PC-9 (cell line): ENCODE results near the gene OSM. TPM values are rescaled to one million over a fixed set of nuclear protein-coding genes. Genes with fewer than 3 reads are reported as not detected.

ENCODE experiments used
- BruUV-seq: library from RNA; stranded (reverse); fragments of 400-500 nt; replicated peaks from 2 replicates; lab custom pipeline; 2021; lab: Mats Ljungman, UMichigan
- CTCF ChIA-PET: fragments of 300-600 bp; sonication (Branson Sonifier 250); formaldehyde crosslinking; loops from one replicate; lab custom pipeline; 2022; ENCODE audit warnings: antibody characterized with exemption; lab: Charles Lee
- POLR2A ChIA-PET: fragments of 300-600 bp; sonication (Branson Sonifier 250); formaldehyde crosslinking; loops from one replicate; lab custom pipeline; 2022; ENCODE audit warnings: antibody characterized with exemption; ENCODE audit not compliant: unreplicated experiment; lab: Charles Lee
- DNase-seq, 2 experiments: peaks; one replicate each; pipeline versions ENCODE4 v3.0.0 to v3.0.0-alpha.2; 2015 to 2022; ENCODE audit warnings: mixed read lengths in 1 of 2
- H2AFZ ChIP-seq: fragments of 200-600 bp; sonication (generic); 2 replicates; pipeline ENCODE4 v1.8.1; 2017; ENCODE audit warnings: antibody characterized with exemption
- H3F3A ChIP-seq: fragments of 200-600 bp; sonication (generic); 2 replicates; pipeline ENCODE4 v1.8.1; 2017; ENCODE audit warnings: antibody characterized with exemption, mild to moderate bottlenecking, low read depth; ENCODE audit not compliant: insufficient read depth
- H3K27ac ChIP-seq: fragments of 200-600 bp; sonication (generic); 2 replicates; pipeline ENCODE4 v1.6.1; 2016; ENCODE audit warnings: mixed run types
- H3K27me3 ChIP-seq: fragments of 200-600 bp; sonication (generic); 2 replicates; pipeline ENCODE4 v1.6.1; 2016; ENCODE audit warnings: low read depth, mixed run types; ENCODE audit not compliant: insufficient read depth
- H3K36me3 ChIP-seq: fragments of 200-600 bp; sonication (generic); 2 replicates; pipeline ENCODE4 v1.6.1; 2016; ENCODE audit warnings: low read depth, mixed run types
- H3K4me1 ChIP-seq: fragments of 200-600 bp; sonication (generic); replicated peaks from 2 replicates; pipeline ENCODE4 v1.6.1; 2016; ENCODE audit warnings: mixed run types; ENCODE audit not compliant: insufficient read depth
- H3K4me2 ChIP-seq: fragments of 200-600 bp; sonication (generic); 2 replicates; pipeline ENCODE4 v1.6.1; 2017; ENCODE audit warnings: mixed run types
- H3K4me3 ChIP-seq: fragments of 200-600 bp; sonication (generic); 2 replicates; pipeline ENCODE4 v1.6.1; 2016; ENCODE audit warnings: mixed run types
- H3K79me2 ChIP-seq: fragments of 200-600 bp; sonication (generic); 2 replicates; pipeline ENCODE4 v1.6.1; 2017; ENCODE audit warnings: low read depth, mixed run types
- H3K9me2 ChIP-seq: fragments of 200-600 bp; sonication (generic); 2 replicates; pipeline ENCODE4 v1.8.1; 2017; ENCODE audit warnings: mild to moderate bottlenecking; ENCODE audit not compliant: insufficient read depth
- H3K9me3 ChIP-seq: fragments of 200-600 bp; sonication (generic); 2 replicates; pipeline ENCODE4 v1.8.1; 2016; ENCODE audit warnings: low read depth; ENCODE audit not compliant: insufficient read depth
- H4K20me1 ChIP-seq: fragments of 200-600 bp; sonication (generic); 2 replicates; pipeline ENCODE4 v1.8.1; 2017; ENCODE audit not compliant: insufficient read depth
- EZH2 ChIP-seq: fragments of 200-600 bp; sonication (generic); IDR thresholded peaks from 2 replicates; pipeline ENCODE4 v1.8.0; 2017; ENCODE audit warnings: antibody characterized with exemption, low read depth
- intact Hi-C: fragments of 100-400 bp; cut with micrococcal nuclease; formaldehyde crosslinking; loops from one replicate; pipeline ENCODE4 v1.10.0; 2022; ENCODE audit not compliant: unreplicated experiment
- total RNA-seq: library from RNA; stranded (reverse); gene quantifications from 2 replicates; pipeline ENCODE4 v1.2.3, GENCODE V29; 2021
- TF ChIP-seq, protein P1 (sequence below): fragments of 200-600 bp; sonication (generic); conservative IDR thresholded peaks from 2 replicates; pipeline ENCODE4 v1.6.1; 2017; ENCODE audit warnings: mixed run types, antibody characterized with exemption, mild to moderate bottlenecking, moderate library complexity

Gene OSM
- total RNA-seq, 1 experiment from 2014 or later, result not detected

DNA sequence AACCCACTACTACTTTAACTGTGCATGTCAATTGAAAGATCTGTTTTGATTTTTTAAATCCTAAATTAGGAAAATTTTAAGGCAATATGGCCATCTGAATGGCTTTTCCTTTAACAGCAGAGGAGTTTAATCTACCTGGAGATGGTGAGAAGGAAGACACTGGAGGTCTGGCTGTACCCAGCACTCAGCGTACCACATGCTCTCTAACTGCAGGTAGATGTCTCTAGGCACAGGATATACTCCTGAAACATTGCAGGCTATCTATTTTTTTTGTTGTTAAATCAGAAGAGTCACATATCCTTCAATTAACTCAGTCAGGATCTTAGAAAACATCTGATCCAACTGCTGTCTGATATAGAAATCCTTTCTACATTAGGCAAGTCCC, 40.0 kb upstream of the OSM start:
- Histone ChIP-seq H3K9me2 (no peaks in the 10 kb centered on the region), H3K79me2 (peaks cover 74% of the 10 kb centered on the region), H3K4me1 (peaks cover 97% of the 10 kb centered on the region), H3K27ac (peak overlapping the region; percentile 95), H3K9me3 (no peaks in the 10 kb centered on the region), H3K4me2 (peak overlapping the region; percentile 75), H3K27me3 (no peaks in the 10 kb centered on the region), H3K4me3 (no peak overlapping the region), H3F3A (peaks cover 81% of the 10 kb centered on the region), H4K20me1 (peaks cover 9% of the 10 kb centered on the region; the same call in 1 of the 2 replicates), H2AFZ (no peak overlapping the region), H3K36me3 (peaks cover 9% of the 10 kb centered on the region; the same call in 1 of the 2 replicates)
- TF ChIP-seq, protein P1, sequence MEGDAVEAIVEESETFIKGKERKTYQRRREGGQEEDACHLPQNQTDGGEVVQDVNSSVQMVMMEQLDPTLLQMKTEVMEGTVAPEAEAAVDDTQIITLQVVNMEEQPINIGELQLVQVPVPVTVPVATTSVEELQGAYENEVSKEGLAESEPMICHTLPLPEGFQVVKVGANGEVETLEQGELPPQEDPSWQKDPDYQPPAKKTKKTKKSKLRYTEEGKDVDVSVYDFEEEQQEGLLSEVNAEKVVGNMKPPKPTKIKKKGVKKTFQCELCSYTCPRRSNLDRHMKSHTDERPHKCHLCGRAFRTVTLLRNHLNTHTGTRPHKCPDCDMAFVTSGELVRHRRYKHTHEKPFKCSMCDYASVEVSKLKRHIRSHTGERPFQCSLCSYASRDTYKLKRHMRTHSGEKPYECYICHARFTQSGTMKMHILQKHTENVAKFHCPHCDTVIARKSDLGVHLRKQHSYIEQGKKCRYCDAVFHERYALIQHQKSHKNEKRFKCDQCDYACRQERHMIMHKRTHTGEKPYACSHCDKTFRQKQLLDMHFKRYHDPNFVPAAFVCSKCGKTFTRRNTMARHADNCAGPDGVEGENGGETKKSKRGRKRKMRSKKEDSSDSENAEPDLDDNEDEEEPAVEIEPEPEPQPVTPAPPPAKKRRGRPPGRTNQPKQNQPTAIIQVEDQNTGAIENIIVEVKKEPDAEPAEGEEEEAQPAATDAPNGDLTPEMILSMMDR, result no peak
- no peak for TF ChIP-seq EZH2
- intact Hi-C loops, result no loop called here
- DNase-seq, result no peak
- no TSS peak for BruUV-seq
- ChIA-PET POLR2A (no interaction called here), CTCF (no interaction called here)

DNA sequence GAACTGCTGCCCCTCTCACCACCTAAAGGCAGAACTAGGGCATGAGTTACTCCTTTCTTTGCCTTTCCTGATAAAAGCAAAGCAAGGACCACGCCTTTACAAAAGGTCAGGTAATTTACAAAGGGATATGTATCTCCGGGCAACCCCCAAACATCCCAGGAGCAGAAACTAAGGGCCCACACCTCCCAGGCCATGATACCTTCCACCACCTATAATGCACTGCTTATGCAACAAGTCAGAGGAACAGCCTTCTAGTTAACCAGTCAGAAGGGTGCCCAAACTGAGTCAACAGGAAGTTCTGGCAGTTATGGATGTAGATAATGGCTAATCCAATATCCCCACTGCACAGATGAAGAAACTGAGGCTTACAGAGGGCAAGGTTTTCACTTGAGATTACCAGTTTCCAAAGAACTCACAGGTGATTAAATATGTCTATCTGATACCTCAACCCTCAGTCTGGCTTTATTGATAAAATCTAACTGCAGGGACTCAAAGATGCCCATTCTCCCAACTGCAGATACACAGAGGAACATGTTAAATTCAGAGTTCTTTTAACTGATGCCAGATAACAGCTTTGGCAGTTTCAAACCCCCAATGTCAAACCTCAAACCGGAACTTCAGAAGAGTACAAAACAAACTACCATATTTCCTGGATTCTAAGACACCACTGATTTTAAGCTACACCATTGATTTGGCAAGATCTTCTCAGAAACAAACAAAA, 39.4 kb upstream of the OSM start:
- TF ChIP-seq, protein P1, result no peak
- no peak for TF ChIP-seq EZH2
- Histone ChIP-seq H3K27me3 (no peaks in the 10 kb centered on the region), H3K27ac (peak overlapping the region; percentile 95), H3K4me3 (peak overlapping the region; percentile 15; the same call in 1 of the 2 replicates), H3K4me2 (peak overlapping the region; percentile 75), H3K36me3 (peaks cover 9% of the 10 kb centered on the region; the same call in 1 of the 2 replicates), H3K9me2 (no peaks in the 10 kb centered on the region), H4K20me1 (peaks cover 4% of the 10 kb centered on the region; the same call in 1 of the 2 replicates), H2AFZ (no peak overlapping the region), H3F3A (peaks cover 81% of the 10 kb centered on the region), H3K4me1 (peaks cover 97% of the 10 kb centered on the region), H3K9me3 (no peaks in the 10 kb centered on the region), H3K79me2 (peaks cover 74% of the 10 kb centered on the region)
- ChIA-PET CTCF (no interaction called here), POLR2A (no interaction called here)
- peak in 1 of 2 experiments; percentile 74 for DNase-seq
- intact Hi-C loops, result no loop called here
- no TSS peak for BruUV-seq

DNA sequence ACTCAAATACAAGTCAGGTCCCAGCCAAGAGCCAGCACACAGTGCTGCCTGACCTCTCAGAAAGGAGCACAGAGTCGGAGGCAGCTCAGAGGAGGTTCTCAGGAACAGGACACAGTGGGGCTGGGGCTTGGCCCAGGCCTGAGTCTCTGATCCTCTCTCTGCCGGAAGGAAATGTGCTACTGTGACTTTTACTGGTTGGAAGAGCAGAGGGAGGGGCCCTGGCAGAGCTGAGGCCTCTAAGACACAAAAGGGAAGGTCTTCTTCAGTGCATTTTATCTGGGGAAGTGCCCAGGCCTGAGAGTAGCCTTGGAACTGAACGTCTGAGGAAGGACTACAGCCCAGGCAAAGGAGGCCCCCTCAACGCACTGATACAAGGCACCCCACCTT, 38.9 kb upstream of the OSM start:
- Histone ChIP-seq H3K4me1 (peaks cover 97% of the 10 kb centered on the region), H3K4me2 (peak overlapping the region; percentile 75), H3K27me3 (no peaks in the 10 kb centered on the region), H3K4me3 (no peak overlapping the region; the same call in 1 of the 2 replicates), H3K79me2 (peaks cover 74% of the 10 kb centered on the region), H3K36me3 (peaks cover 14% of the 10 kb centered on the region), H3K9me3 (no peaks in the 10 kb centered on the region), H3F3A (peaks cover 80% of the 10 kb centered on the region), H3K27ac (peak overlapping the region; percentile 95), H2AFZ (no peak overlapping the region), H3K9me2 (no peaks in the 10 kb centered on the region), H4K20me1 (no peaks in the 10 kb centered on the region; the same call in 1 of the 2 replicates)
- ChIA-PET CTCF (no interaction called here), POLR2A (no interaction called here)
- no peak for DNase-seq
- intact Hi-C loops, result no loop called here
- TF ChIP-seq, protein P1, result no peak
- no peak for TF ChIP-seq EZH2
- no TSS peak for BruUV-seq
